ENCODE results near the gene PDE3A. TPM values are rescaled to one million over a fixed set of nuclear protein-coding genes. Genes with fewer than 3 reads are reported as not detected.
"Not testable (repeated sequence)": the region's sequence is repeated elsewhere in the genome, so short reads cannot be mapped to it uniquely, and the experiment has no call there.

Gene PDE3A
- 10 to 100 TPM in 1 of 6 donors, 1 to 10 TPM in 5; 1.0 to 10.0 (median 3.2) TPM for total RNA-seq

DNA sequence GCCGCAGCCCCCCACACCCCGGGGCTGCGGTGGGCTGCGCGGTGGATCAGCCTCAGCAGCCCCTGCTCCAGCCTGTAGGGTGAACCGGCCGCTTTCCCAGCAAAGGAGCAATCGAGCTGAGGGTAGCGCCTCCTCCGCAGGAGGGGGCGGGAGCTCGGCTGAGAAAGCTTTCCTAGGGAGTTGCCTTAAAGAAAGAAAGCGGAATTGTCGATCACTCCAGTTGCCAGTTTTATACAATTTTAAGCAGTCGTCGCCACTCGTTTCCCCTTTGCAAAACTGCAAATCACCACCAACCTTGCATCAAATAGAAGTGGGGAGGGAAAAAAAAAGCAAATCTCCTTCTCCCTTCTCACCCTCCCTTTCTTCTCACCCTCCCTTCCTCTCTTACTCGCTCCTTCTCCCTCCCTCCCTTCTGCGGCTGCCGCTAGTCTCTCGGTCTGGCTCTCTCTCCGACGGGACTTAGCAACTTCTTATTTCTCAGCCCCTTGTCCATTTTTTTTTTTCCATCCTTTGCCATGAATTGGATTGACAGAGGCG is at the start of gene PDE3A:
PDE3A (plus strand) TSS at position 424 of the 537 bp plus-strand sequence. CDS start 748 bp downstream, outside the sequence.
- Histone ChIP-seq H3K9me3 (no peaks in the 10 kb centered on the region), H3K4me3 (peak within 1 kb of the TSS; percentile 46 to 63 (median 56)), H3K27ac (peak within 1 kb of the TSS; percentile 62 to 84 (median 76)), H3K27me3 (peaks cover 0 to 8% (median 2%) of the 10 kb centered on the region in 4 donors), H3K36me3 (no peaks in the 10 kb centered on the region), H3K4me1 (peaks cover 13 to 27% (median 17%) of the 10 kb centered on the region in 4 donors)
- peak; percentile 57 to 89 for ATAC-seq (ENCODE audit: low FRiP score in 2 of 2)
- TF ChIP-seq POLR2AphosphoS5 (IDR thresholded peaks at IDR 0.05), result no peak
- TF ChIP-seq, protein P1, sequence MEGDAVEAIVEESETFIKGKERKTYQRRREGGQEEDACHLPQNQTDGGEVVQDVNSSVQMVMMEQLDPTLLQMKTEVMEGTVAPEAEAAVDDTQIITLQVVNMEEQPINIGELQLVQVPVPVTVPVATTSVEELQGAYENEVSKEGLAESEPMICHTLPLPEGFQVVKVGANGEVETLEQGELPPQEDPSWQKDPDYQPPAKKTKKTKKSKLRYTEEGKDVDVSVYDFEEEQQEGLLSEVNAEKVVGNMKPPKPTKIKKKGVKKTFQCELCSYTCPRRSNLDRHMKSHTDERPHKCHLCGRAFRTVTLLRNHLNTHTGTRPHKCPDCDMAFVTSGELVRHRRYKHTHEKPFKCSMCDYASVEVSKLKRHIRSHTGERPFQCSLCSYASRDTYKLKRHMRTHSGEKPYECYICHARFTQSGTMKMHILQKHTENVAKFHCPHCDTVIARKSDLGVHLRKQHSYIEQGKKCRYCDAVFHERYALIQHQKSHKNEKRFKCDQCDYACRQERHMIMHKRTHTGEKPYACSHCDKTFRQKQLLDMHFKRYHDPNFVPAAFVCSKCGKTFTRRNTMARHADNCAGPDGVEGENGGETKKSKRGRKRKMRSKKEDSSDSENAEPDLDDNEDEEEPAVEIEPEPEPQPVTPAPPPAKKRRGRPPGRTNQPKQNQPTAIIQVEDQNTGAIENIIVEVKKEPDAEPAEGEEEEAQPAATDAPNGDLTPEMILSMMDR (IDR thresholded peaks at IDR 0.05), result peak in 1 of 6 experiments; percentile 6
- peak; percentile 31 to 72 for DNase-seq
- 0 to 4% methylated on average over 14 to 23 of the region's 24 CpGs for WGBS, 2 donors

DNA sequence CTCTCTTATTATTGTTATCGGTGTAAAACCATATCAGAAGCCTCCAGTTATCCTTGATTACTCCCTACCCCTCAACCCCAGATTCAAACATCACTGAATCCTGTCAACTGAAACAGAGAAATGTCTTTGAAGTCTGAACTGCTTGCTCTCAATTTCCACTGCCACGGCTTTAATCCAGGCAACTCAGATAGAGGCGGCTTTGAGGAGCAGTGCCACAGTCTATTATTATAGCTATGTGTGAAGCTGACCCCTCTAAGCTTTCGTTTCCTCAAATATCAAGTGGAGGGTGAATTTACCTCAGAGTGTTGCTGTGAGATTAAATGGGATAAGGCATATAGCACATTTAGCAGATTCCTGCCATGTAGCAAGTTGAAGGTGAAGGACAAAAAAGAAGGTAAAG is 49.0 kb upstream of the PDE3A start:
- no peak for ATAC-seq (ENCODE audit: low FRiP score in 2 of 2)
- Histone ChIP-seq H3K9me3 (no peaks in the 10 kb centered on the region), H3K27me3 (no peaks in the 10 kb centered on the region), H3K27ac (no peak overlapping the region), H3K36me3 (no peaks in the 10 kb centered on the region), H3K4me1 (no peaks in the 10 kb centered on the region), H3K4me3 (no peak overlapping the region)
- TF ChIP-seq POLR2AphosphoS5 (IDR thresholded peaks at IDR 0.05) (no peak), EP300 (IDR thresholded peaks at IDR 0.05) (no peak), POLR2A (IDR thresholded peaks at IDR 0.05) (no peak)
- TF ChIP-seq, protein P1 (IDR thresholded peaks at IDR 0.05), result no peak
- DNase-seq, result no peak
- 36 to 40% methylated on average over 4 of the region's 4 CpGs for WGBS, 2 donors

DNA sequence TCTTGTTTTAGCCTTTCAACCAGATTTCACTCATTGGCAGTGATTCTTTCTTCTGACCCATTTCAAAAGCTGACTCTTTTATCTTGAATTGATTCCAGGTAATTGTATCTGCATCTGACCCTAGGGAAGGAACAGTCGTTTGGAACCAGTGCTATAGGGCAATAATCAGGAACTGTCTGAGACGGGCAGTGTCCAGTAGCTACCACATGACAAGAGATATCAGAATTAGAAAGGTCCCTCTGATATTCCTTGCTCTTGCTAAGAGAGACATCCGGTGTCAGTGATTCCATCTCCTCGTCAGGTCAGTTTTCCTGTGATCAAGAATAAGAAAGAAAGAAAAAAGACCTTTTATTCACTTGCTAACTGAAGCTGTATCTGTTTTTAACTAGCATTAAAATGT is 47.8 kb upstream of the PDE3A start:
- H3K9me3 ChIP-seq, result no peaks in the 10 kb centered on the region
- no peak overlapping the region for H3K27ac ChIP-seq
- ATAC-seq (ENCODE audit: low FRiP score in 2 of 2) (no peak), DNase-seq (no peak)
- H3K27me3 ChIP-seq, result no peaks in the 10 kb centered on the region
- no peak for TF ChIP-seq POLR2AphosphoS5 (IDR thresholded peaks at IDR 0.05)
- no peak overlapping the region for H3K4me3 ChIP-seq
- 51 to 52% methylated on average over 4 of the region's 4 CpGs for WGBS, 2 donors
- no peaks in the 10 kb centered on the region for H3K36me3 ChIP-seq
- H3K4me1 ChIP-seq, result no peaks in the 10 kb centered on the region

DNA sequence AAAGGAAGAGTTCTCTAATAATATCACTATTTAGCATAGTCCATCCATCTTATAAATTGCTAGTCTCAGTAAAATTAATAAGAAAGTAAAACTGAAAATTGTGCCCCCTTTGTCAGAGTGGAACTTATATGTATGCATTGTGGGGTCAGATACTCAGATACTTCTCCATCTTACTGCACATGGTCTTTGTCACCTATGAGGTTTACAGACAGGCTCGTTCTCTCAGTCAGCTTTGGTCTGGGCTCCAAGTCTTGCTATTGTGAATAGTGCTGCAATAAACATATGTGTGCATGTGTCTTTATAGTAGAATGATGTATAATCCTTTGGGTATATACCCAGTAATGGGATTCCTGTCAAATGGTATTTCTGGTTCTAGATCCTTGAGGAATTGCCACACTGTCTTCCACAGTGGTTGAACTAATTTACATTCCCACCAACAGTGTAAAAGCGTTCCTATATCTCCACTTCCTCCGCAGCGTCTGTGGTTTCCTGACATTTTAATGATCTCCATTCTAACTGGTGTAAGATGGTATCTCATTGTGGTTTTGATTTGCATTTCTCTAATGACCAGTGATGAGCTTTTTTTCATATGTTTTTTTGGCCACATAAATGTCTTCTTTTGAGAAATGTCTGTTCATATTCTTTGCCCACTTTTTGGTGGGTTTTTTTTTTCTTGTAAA is 37.4 kb upstream of the PDE3A start:
- ATAC-seq (ENCODE audit: low FRiP score in 2 of 2); H3K4me1 ChIP-seq; H3K27me3 ChIP-seq; H3K36me3 ChIP-seq; H3K4me3 ChIP-seq; DNase-seq; H3K27ac ChIP-seq; H3K9me3 ChIP-seq: not testable (repeated sequence)
- WGBS, 2 donors, result 47 to 62% methylated on average over 4 of the region's 4 CpGs

DNA sequence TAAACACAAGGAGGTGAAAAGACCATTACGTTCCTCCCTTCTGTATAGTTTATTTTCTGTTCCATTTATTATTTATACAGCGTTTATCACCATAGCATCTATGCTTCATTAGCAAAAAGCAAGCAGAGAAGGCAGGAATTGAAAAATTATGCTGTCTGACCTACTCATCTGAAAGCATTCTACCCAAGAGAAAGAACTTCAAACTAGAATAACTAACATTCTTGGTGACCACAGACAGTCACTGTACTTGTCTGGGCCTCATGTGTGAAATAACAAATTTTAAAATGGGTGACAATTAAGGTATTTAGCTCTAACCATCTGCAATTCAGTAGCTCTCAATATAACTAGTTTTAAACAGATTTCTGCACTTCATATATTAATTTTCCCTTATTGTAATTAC is 29.3 kb upstream of the PDE3A start:
- ATAC-seq (ENCODE audit: low FRiP score in 2 of 2), result no peak
- DNase-seq, result no peak
- Histone ChIP-seq H3K27ac (no peak overlapping the region), H3K9me3 (peaks cover 0 to 12% (median 0%) of the 10 kb centered on the region in 4 donors), H3K4me3 (no peak overlapping the region), H3K27me3 (no peaks in the 10 kb centered on the region), H3K4me1 (no peaks in the 10 kb centered on the region), H3K36me3 (no peaks in the 10 kb centered on the region)
- no peak for TF ChIP-seq POLR2AphosphoS5 (IDR thresholded peaks at IDR 0.05)
- TF ChIP-seq POLR2A (IDR thresholded peaks at IDR 0.05), result no peak
- no peak for TF ChIP-seq EP300 (IDR thresholded peaks at IDR 0.05)
- TF ChIP-seq, protein P1 (IDR thresholded peaks at IDR 0.05), result no peak
- 63 to 76% methylated on average over 2 of the region's 2 CpGs for WGBS, 2 donors

DNA sequence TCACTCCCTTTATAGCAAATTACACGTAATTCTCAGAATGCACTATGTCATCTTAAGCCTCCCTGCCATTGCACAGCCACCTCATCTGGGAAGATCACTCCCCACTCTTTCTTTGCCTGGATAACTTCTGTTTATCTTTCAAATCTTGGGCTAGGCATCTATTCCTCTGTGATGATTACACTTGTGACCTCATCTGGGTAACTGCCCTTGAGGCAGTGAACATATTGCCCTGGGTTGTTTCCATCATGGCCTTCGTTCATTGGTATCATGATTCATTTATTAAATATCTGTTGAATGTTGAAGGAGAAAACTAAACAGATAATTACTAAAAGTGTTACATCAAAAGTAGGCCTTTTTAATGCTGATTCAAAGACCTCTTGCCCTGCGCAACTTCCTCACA is 26.2 kb upstream of the PDE3A start:
- H3K27me3 ChIP-seq, result no peaks in the 10 kb centered on the region
- no peak for ATAC-seq (ENCODE audit: low FRiP score in 2 of 2)
- H3K4me1 ChIP-seq, result no peaks in the 10 kb centered on the region
- no peak overlapping the region for H3K27ac ChIP-seq
- H3K9me3 ChIP-seq, result no peaks in the 10 kb centered on the region
- WGBS, 2 donors, result 92 to 95% methylated on average over 3 of the region's 3 CpGs
- no peak overlapping the region for H3K4me3 ChIP-seq
- H3K36me3 ChIP-seq, result no peaks in the 10 kb centered on the region
- no peak for DNase-seq
- TF ChIP-seq, protein P1 (IDR thresholded peaks at IDR 0.05), result no peak
- TF ChIP-seq EP300 (IDR thresholded peaks at IDR 0.05), result no peak
- no peak for TF ChIP-seq POLR2A (IDR thresholded peaks at IDR 0.05)
- no peak for TF ChIP-seq POLR2AphosphoS5 (IDR thresholded peaks at IDR 0.05)
